GM19193 (cell line): ENCODE measurements around the gene PM20D2.

Experiments
- POLR2A ChIP-seq: IDR thresholded peaks from 4 replicates; pipeline ENCODE4 v1.6.1; 2011; ENCODE audit not compliant: insufficient read depth, insufficient read length; ENCODE audit errors: extremely low read depth

PM20D2 gene

GRCh38 chr6:89180112-89180511 lies 34.3 kb downstream of the PM20D2 start:
- no peak for TF ChIP-seq POLR2A

GRCh38 chr6:89180971-89181370 lies 35.1 kb downstream of the PM20D2 start:
- TF ChIP-seq POLR2A: no peak

- TF ChIP-seq POLR2A: no peak
Observed at GRCh38 chr6:89183294-89183693, 37.4 kb downstream of the PM20D2 start.

GRCh38 chr6:89184344-89184743 lies 38.5 kb downstream of the PM20D2 start:
- no peak for TF ChIP-seq POLR2A

- no peak for TF ChIP-seq POLR2A
Observed at GRCh38 chr6:89186762-89187161, 40.9 kb downstream of the PM20D2 start.

GRCh38 chr6:89187504-89187903 lies 41.6 kb downstream of the PM20D2 start:
- TF ChIP-seq POLR2A: no peak

- no peak for TF ChIP-seq POLR2A
Observed at GRCh38 chr6:89190741-89191140, 44.9 kb downstream of the PM20D2 start.

GRCh38 chr6:89194559-89194958 lies 48.7 kb downstream of the PM20D2 start:
- TF ChIP-seq POLR2A: no peak

- no peak for TF ChIP-seq POLR2A
Observed at GRCh38 chr6:89197141-89197540, 51.3 kb downstream of the PM20D2 start.

GRCh38 chr6:89198235-89198634 lies 52.4 kb downstream of the PM20D2 start:
- no peak for TF ChIP-seq POLR2A

GRCh38 chr6:89199579-89199978 lies 53.7 kb downstream of the PM20D2 start:
- TF ChIP-seq POLR2A: no peak

GRCh38 chr6:89200706-89201215 lies 54.9 kb downstream of the PM20D2 start:
- no peak for TF ChIP-seq POLR2A

- no peak for TF ChIP-seq POLR2A
Observed at GRCh38 chr6:89204096-89204495, 58.2 kb downstream of the PM20D2 start.

- no peak for TF ChIP-seq POLR2A
Observed at GRCh38 chr6:89205819-89206218, 60.0 kb downstream of the PM20D2 start.

- TF ChIP-seq POLR2A: no peak
Observed at GRCh38 chr6:89208551-89208950, 62.7 kb downstream of the PM20D2 start.

GRCh38 chr6:89209457-89209856 lies 63.6 kb downstream of the PM20D2 start:
- no peak for TF ChIP-seq POLR2A

GRCh38 chr6:89212472-89212871 lies 66.6 kb downstream of the PM20D2 start:
- no peak for TF ChIP-seq POLR2A
